ENCODE measurements around the gene CD164. TPM values are rescaled to one million over a fixed set of nuclear protein-coding genes. Genes with fewer than 3 reads are reported as not detected.
"Not testable (repeated sequence)": the region's sequence is repeated elsewhere in the genome, so short reads cannot be mapped to it uniquely, and the experiment has no call there.

The CD164 gene
- total RNA-seq, 2 experiments from 2014 or later, result 223 to 229 TPM

GRCh38 chr6:109373762-109374161, 8.5 kb downstream of the CD164 start:
- DNase-seq, result peak; percentile 80
- Mint-ChIP-seq H3K36me3 (peaks cover 70% of the 10 kb centered on the region), H3K27ac (peak overlapping the region; percentile 99), H3K27me3 (no peaks in the 10 kb centered on the region), H3K9me3 (no peaks in the 10 kb centered on the region), H3K4me1 (ENCODE audit: low read depth) (peaks cover 75% of the 10 kb centered on the region), H3K4me3 (peak overlapping the region; percentile 63)
- ChIA-PET CTCF (interaction anchor here (0.7 to 5.3 kb wide), 3 partner anchors 10 to 186 kb away, joined by 4 to 48 read pairs (median 10); partner anchors contain the start of gene CD164), POLR2A (interaction anchor here (0.8 to 5.6 kb wide), 10 partner anchors 10 to 186 kb away, joined by 3 to 111 read pairs (median 6); partner anchors contain the start of genes CD164, MICAL1, PPIL6 and SMPD2)
- intact Hi-C loops (cut with micrococcal nuclease), result loop anchor here (1.0 to 2.0 kb wide), 6 partner anchors 8 to 490 kb away; partner anchors contain the start of genes CEP57L1, SESN1 and ZBTB24

GRCh38 chr6:109373331-109373730, 8.9 kb downstream of the CD164 start:
- POLR2A ChIA-PET, result interaction anchor here (0.8 to 5.6 kb wide), 10 partner anchors 10 to 185 kb away, joined by 3 to 111 read pairs (median 6); partner anchors contain the start of genes CD164, MICAL1, PPIL6 and SMPD2
- CTCF ChIA-PET, result interaction anchor here (0.7 to 5.3 kb wide), 3 partner anchors 10 to 186 kb away, joined by 4 to 48 read pairs (median 10); partner anchors contain the start of gene CD164
- H3K27ac Mint-ChIP-seq, result peak overlapping the region; percentile 99
- peak; percentile 45 for DNase-seq
- H3K4me1 Mint-ChIP-seq (ENCODE audit: low read depth), result peaks cover 72% of the 10 kb centered on the region
- intact Hi-C loops (cut with micrococcal nuclease), result loop anchor here (1.0 to 2.0 kb wide), 6 partner anchors 8 to 490 kb away; partner anchors contain the start of genes CEP57L1, SESN1 and ZBTB24
- no peaks in the 10 kb centered on the region for H3K9me3 Mint-ChIP-seq
- H3K4me3 Mint-ChIP-seq, result peak overlapping the region; percentile 63
- H3K27me3 Mint-ChIP-seq, result no peaks in the 10 kb centered on the region
- H3K36me3 Mint-ChIP-seq, result peaks cover 72% of the 10 kb centered on the region

DNA sequence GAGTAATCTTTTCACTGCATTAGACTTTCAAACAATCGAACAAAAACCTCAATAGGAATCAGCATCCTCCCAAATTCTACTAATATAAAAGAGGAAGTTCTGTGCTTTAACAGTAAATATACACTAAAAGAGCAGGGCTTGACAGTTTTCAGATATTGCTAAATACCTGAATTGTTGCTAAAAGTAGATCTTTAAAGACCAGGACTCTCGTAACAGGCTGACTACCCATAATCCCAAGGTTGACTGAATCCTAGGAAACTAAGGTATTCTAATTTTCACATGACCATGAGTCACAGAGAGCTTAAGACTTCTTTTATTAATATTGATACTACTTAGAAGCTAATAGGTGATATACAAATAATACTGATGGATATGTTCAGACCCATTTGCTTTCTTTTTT, 10.1 kb downstream of the CD164 start:
- intact Hi-C loops (cut with micrococcal nuclease), result loop anchor here (2.0 kb wide), 3 partner anchors 63 to 277 kb away; partner anchors contain the start of genes CEP57L1, SESN1 and ZBTB24
- Mint-ChIP-seq H3K4me1 (ENCODE audit: low read depth) (peaks cover 60% of the 10 kb centered on the region), H3K36me3 (peaks cover 64% of the 10 kb centered on the region), H3K9me3 (no peaks in the 10 kb centered on the region), H3K4me3 (no peak overlapping the region), H3K27me3 (no peaks in the 10 kb centered on the region), H3K27ac (peak overlapping the region; percentile 80)
- ChIA-PET POLR2A (interaction anchor here (1.2 to 5.6 kb wide), 2 partner anchors 10 to 11 kb away, joined by 4 to 111 read pairs; partner anchors contain the start of gene CD164), CTCF (interaction anchor here (1.0 to 5.3 kb wide), 2 partner anchors 11 to 184 kb away, joined by 3 to 48 read pairs; partner anchors contain the start of gene CD164)
- no peak for DNase-seq

DNA sequence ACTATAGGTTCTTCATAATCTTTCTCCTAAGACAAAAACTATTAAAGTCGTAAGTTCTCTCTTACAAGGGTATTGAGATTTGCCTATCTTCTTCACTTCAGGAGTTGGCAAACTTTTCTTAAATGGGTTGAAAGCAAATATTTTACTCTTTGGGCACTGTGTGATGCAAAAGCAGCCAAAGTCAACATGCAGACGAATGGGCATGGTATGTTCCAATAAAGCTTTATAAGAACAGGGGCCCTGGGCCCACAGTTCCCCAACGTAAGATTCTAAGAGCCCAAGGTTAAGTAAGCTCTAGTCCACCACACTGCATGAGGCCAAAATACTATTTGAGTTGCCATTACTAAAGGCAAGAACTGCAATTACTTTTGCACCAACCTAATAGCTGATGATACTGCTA, 11.5 kb downstream of the CD164 start:
- ChIA-PET CTCF (interaction anchor here (1.8 to 5.3 kb wide), 2 partner anchors 13 to 183 kb away, joined by 11 to 48 read pairs; partner anchors contain the start of gene CD164), POLR2A (interaction anchor here (0.5 to 5.6 kb wide), 7 partner anchors 9 to 814 kb away, joined by 3 to 111 read pairs (median 4); partner anchors contain the start of gene CD164)
- H3K4me3 Mint-ChIP-seq, result no peak overlapping the region

GRCh38 chr6:109370336-109370735, 11.9 kb downstream of the CD164 start:
- CTCF ChIA-PET, result interaction anchor here (1.8 to 5.3 kb wide), 2 partner anchors 13 to 182 kb away, joined by 11 to 48 read pairs; partner anchors contain the start of gene CD164
- Mint-ChIP-seq H3K9me3 (no peaks in the 10 kb centered on the region), H3K27ac (peak overlapping the region; percentile 34), H3K36me3 (peaks cover 69% of the 10 kb centered on the region), H3K4me3 (no peak overlapping the region), H3K27me3 (no peaks in the 10 kb centered on the region), H3K4me1 (ENCODE audit: low read depth) (peaks cover 54% of the 10 kb centered on the region)
- intact Hi-C loops (cut with micrococcal nuclease), result no loop called here
- POLR2A ChIA-PET, result interaction anchor here (0.6 to 5.6 kb wide), 6 partner anchors 9 to 354 kb away, joined by 4 to 111 read pairs (median 4); partner anchors contain the start of gene CD164
- no peak for DNase-seq

More for the DNA sequence above, 11.5 kb downstream of the CD164 start:
- intact Hi-C loops (cut with micrococcal nuclease), result no loop called here
- no peaks in the 10 kb centered on the region for H3K27me3 Mint-ChIP-seq
- peaks cover 68% of the 10 kb centered on the region for H3K36me3 Mint-ChIP-seq
- peaks cover 54% of the 10 kb centered on the region for H3K4me1 Mint-ChIP-seq (ENCODE audit: low read depth)
- DNase-seq, result no peak
- H3K27ac Mint-ChIP-seq, result no peak overlapping the region
- no peaks in the 10 kb centered on the region for H3K9me3 Mint-ChIP-seq

- H3K4me1 Mint-ChIP-seq (ENCODE audit: low read depth), result peaks cover 48% of the 10 kb centered on the region
- no peak overlapping the region for H3K4me3 Mint-ChIP-seq
- no peaks in the 10 kb centered on the region for H3K9me3 Mint-ChIP-seq
- peak overlapping the region; percentile 54 for H3K27ac Mint-ChIP-seq
- POLR2A ChIA-PET, result interaction anchor here (1.1 to 5.6 kb wide), 3 partner anchors 10 to 58 kb away, joined by 4 to 111 read pairs (median 5); partner anchors contain the start of gene CD164
- no peaks in the 10 kb centered on the region for H3K27me3 Mint-ChIP-seq
- peaks cover 68% of the 10 kb centered on the region for H3K36me3 Mint-ChIP-seq
- intact Hi-C loops (cut with micrococcal nuclease), result no loop called here
- CTCF ChIA-PET, result interaction anchor here (1.8 to 5.3 kb wide), 2 partner anchors 14 to 182 kb away, joined by 11 to 48 read pairs; partner anchors contain the start of gene CD164
- no peak for DNase-seq
Measured at GRCh38 chr6:109369728-109370127, 12.5 kb downstream of the CD164 start.

- POLR2A ChIA-PET; H3K27me3 Mint-ChIP-seq; DNase-seq; intact Hi-C loops (cut with micrococcal nuclease); H3K4me3 Mint-ChIP-seq; CTCF ChIA-PET; H3K27ac Mint-ChIP-seq; H3K9me3 Mint-ChIP-seq: not testable (repeated sequence)
- H3K36me3 Mint-ChIP-seq, result peaks cover 75% of the 10 kb centered on the region
- H3K4me1 Mint-ChIP-seq (ENCODE audit: low read depth), result peaks cover 13% of the 10 kb centered on the region
Measured at GRCh38 chr6:109364382-109365078, 17.7 kb downstream of the CD164 start.

GRCh38 chr6:109363753-109364152, 18.5 kb downstream of the CD164 start:
- H3K4me3 Mint-ChIP-seq, result no peak overlapping the region
- H3K36me3 Mint-ChIP-seq, result peaks cover 79% of the 10 kb centered on the region
- H3K27me3 Mint-ChIP-seq, result no peaks in the 10 kb centered on the region
- CTCF ChIA-PET, result no interaction called here
- no peaks in the 10 kb centered on the region for H3K9me3 Mint-ChIP-seq
- no peak for DNase-seq
- H3K27ac Mint-ChIP-seq, result no peak overlapping the region
- intact Hi-C loops (cut with micrococcal nuclease), result no loop called here
- H3K4me1 Mint-ChIP-seq (ENCODE audit: low read depth), result peaks cover 13% of the 10 kb centered on the region
- POLR2A ChIA-PET, result no interaction called here

DNA sequence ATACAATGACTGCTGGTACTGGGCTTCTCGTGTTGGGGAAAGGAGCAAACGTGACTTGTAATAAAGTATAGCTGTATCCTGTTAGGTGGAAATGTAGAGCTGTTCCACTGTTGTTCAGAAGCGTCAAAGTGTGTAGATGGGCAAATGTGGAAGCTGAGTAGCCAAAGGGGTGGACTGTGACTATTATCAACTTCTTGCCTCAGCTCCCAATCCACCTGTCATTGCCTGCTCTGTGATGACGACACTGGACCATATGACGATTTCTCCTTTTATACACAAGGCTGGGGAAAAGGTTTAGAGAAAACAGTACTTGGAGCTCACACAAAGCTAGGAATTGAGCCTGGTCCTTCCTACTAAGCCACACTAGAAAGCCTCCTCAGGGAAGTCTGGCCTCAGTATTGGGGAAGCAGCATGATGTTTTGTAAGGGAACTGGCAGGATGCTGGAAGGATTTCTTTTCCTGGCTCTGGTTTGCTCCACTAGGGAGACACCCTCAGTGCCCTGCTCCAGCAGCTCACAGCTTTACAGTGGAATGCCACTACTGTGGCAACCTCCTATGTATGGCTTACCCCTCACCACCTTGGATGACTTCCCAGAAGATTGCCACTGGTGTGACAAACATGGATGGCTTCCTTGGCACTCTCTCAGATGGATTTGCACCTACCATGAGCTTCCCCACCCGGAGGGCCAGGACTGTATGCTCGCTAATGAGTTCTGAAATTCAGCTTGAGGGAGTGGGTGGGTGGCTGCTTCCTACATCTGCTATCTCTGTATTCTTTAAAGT, 20.0 kb downstream of the CD164 start:
- POLR2A ChIA-PET, result interaction anchor here (0.6 to 1.5 kb wide), 3 partner anchors 9 to 21 kb away, joined by 4 to 6 read pairs (median 4); no protein-coding TSS in a partner anchor
- no peak overlapping the region for H3K4me3 Mint-ChIP-seq
- peaks cover 86% of the 10 kb centered on the region for H3K36me3 Mint-ChIP-seq
- intact Hi-C loops (cut with micrococcal nuclease), result no loop called here
- peaks cover 2% of the 10 kb centered on the region for H3K9me3 Mint-ChIP-seq
- CTCF ChIA-PET, result interaction anchor here (0.8 to 2.1 kb wide), 3 partner anchors 24 to 199 kb away, joined by 3 to 6 read pairs (median 6); no protein-coding TSS in a partner anchor
- no peaks in the 10 kb centered on the region for H3K27me3 Mint-ChIP-seq
- DNase-seq, result no peak
- H3K27ac Mint-ChIP-seq, result no peak overlapping the region
- peaks cover 13% of the 10 kb centered on the region for H3K4me1 Mint-ChIP-seq (ENCODE audit: low read depth)

GRCh38 chr6:109360791-109361190, 21.5 kb downstream of the CD164 start:
- intact Hi-C loops (cut with micrococcal nuclease), result no loop called here
- Mint-ChIP-seq H3K9me3 (peaks cover 13% of the 10 kb centered on the region), H3K4me3 (no peak overlapping the region), H3K27me3 (no peaks in the 10 kb centered on the region), H3K27ac (no peak overlapping the region), H3K36me3 (peaks cover 87% of the 10 kb centered on the region), H3K4me1 (ENCODE audit: low read depth) (peaks cover 9% of the 10 kb centered on the region)
- ChIA-PET POLR2A (interaction anchor here (0.6 to 1.0 kb wide), 2 partner anchors 10 to 12 kb away, joined by 3 to 5 read pairs; no protein-coding TSS in a partner anchor), CTCF (interaction anchor here (0.5 to 2.1 kb wide), 4 partner anchors 25 to 678 kb away, joined by 3 to 6 read pairs (median 3); no protein-coding TSS in a partner anchor)
- no peak for DNase-seq

- intact Hi-C loops (cut with micrococcal nuclease), result no loop called here
- no peak overlapping the region for H3K27ac Mint-ChIP-seq
- POLR2A ChIA-PET, result interaction anchor here (1.0 kb wide), 1 partner anchor 13 kb away, joined by 3 read pairs; no protein-coding TSS in a partner anchor
Measured at GRCh38 chr6:109360281-109360680, 22.0 kb downstream of the CD164 start.

More at GRCh38 chr6:109360281-109360680, 22.0 kb downstream of the CD164 start:
- Mint-ChIP-seq H3K4me3 (no peak overlapping the region), H3K9me3 (peaks cover 13% of the 10 kb centered on the region), H3K4me1 (ENCODE audit: low read depth) (peaks cover 9% of the 10 kb centered on the region), H3K27me3 (no peaks in the 10 kb centered on the region), H3K36me3 (peaks cover 90% of the 10 kb centered on the region)
- CTCF ChIA-PET, result interaction anchor here (0.6 to 2.1 kb wide), 2 partner anchors 172 to 206 kb away, joined by 3 to 6 read pairs; no protein-coding TSS in a partner anchor
- DNase-seq, result no peak
